Heart right ventricle (tissue), 16 donors: ENCODE results near the gene ZMIZ2. TPM values are rescaled to one million over a fixed set of nuclear protein-coding genes. Genes with fewer than 3 reads are reported as not detected.
A peak's percentile ranks its signal among the peaks of the same experiment; 100 is the strongest.

Experiments
- ATAC-seq, 8 donors: fragments of 200-7000 bp; cut with Tn5 transposase; one replicate each; pipeline ENCODE4 v1.9.1; 2020; ENCODE audit warnings: mild to moderate bottlenecking in 8 of 8, moderate library complexity in 8 of 8, moderate number of reproducible peaks in 1 of 8
- DNase-seq, 2 donors: peaks; one replicate each; pipeline ENCODE4 v3.0.0-alpha.2; 2020
- H3K27ac ChIP-seq, 10 donors: fragments of 200-600 bp; sonication (generic) in 2 of 10; one replicate each; pipeline versions ENCODE4 v1.5.0 to v1.8.0; 2020 to 2022; ENCODE audit warnings: mild to moderate bottlenecking in 3 of 10
- H3K27me3 ChIP-seq, 7 donors: fragments of 200-600 bp; one replicate each; pipeline ENCODE4 v1.8.0; 2021 to 2022; ENCODE audit warnings: mild to moderate bottlenecking in 2 of 7
- H3K36me3 ChIP-seq, 9 donors: fragments of 200-600 bp; sonication (generic) in 1 of 9; one replicate each; pipeline versions ENCODE4 v1.5.0 to v1.8.0; 2020 to 2022; ENCODE audit warnings: mild to moderate bottlenecking in 2 of 9
- H3K4me1 ChIP-seq, 9 donors: fragments of 200-600 bp; sonication (generic) in 1 of 9; one replicate each; pipeline versions ENCODE4 v1.5.0 to v1.8.0; 2020 to 2022; ENCODE audit warnings: mild to moderate bottlenecking in 4 of 9
- H3K4me3 ChIP-seq, 10 donors: fragments of 200-600 bp; sonication (generic) in 2 of 10; one replicate each; pipeline versions ENCODE4 v1.5.0 to v1.8.0; 2020 to 2022; ENCODE audit warnings: mild to moderate bottlenecking in 7 of 10, moderate library complexity in 2 of 10
- H3K9me3 ChIP-seq, 11 donors: fragments of 200-600 bp in 10 of 11; sonication (generic) in 2 of 11; one replicate each; pipeline versions ENCODE4 v1.5.0 to v1.8.0; 2013 to 2022; ENCODE audit warnings: mild to moderate bottlenecking in 2 of 11, control low read depth in 1 of 11, moderate library complexity in 1 of 11
- CTCF ChIP-seq, 9 donors: fragments of 200-600 bp; sonication (generic) in 2 of 9; IDR thresholded peaks; one replicate each; pipeline versions ENCODE4 v1.5.0 to v1.8.0; 2021 to 2022; ENCODE audit warnings: antibody characterized with exemption in 9 of 9, mild to moderate bottlenecking in 5 of 9, moderate library complexity in 1 of 9
- WGBS, 2 donors: extraction: QIAGEN DNeasy Blood & Tissue Kit; methylation state at CpG; one replicate each; pipeline ENCODE4 v1.1.7; 2013; ENCODE audit warnings: inconsistent platforms in 1 of 2; 5-methylcytosine and 5-hydroxymethylcytosine counted together
- intact Hi-C, 10 donors: fragments of 100-400 bp; cut with DNase I; formaldehyde crosslinking; loops; one replicate each; pipeline versions ENCODE4 v1.11.1 to v1.14.2; 2022
- polyA plus RNA-seq, 2 donors: library from polyadenylated mRNA; stranded (reverse); fragments of 200-250 nt; gene quantifications; one replicate each; pipeline ENCODE4 v1.2.3, GENCODE V29; 2013
- total RNA-seq, 10 donors: library from RNA; stranded (reverse); fragmentation: NEBNext Ultra II Directional in 3 of 10; extraction: Animal tissue kit (Norgen Biotek cat#: 25700) in 3 of 10; gene quantifications; one replicate each; pipeline versions ENCODE4 v1.2.1 to v1.2.4, GENCODE V29; 2021 to 2023
- donor health status: Arrhythmogenic right ventricular cardiomyopathy.
- donor health status: ischemic (EF 13 %, LVEDD 7.1; RV severe dilation, severe dysfunction).
- donor health status: healthy with polysubstance abuse.
- donor health status: DM: no; HTN: yes; CAD: no.
- donor health status: DM: no; HTN: no; CAD: no.
- donor health status: ischemic (EF 25% LVEDD 6.9; RV normal size, moderate dysfunction).
- donor health status: ischemic (EF 25% LVEDD 5.7; RV mildly dilated, moderate dysfunction).
- donor health status: healthy.
- donor health status: DM: yes; HTN: yes; CAD: no.
- donor health status: Ischemic cardiomyopathy.
- donor health status: ischemic (EF 35%, LVEDD 5.7; RV mildly dilated, moderate dysfunction).
- donor health status: nonischemic (EF 11% LVEDD 7.7; RV severe dilation, severe dysfunction).
- donor health status: DM: yes; HTN: yes; CAD: no.
- donor health status: PGD.
- donor health status: ischemic (EF 29% LVEDD 5.4; RV normal size, mild dysfunction).
- donor health status: nonischemic (EF 23%, LVEDD 6.1; RV moderate dilation, normal function).

Gene ZMIZ2
- total and polyA plus RNA-seq, 12 donors, result 26.3 to 87.3 (median 47.9) TPM

- H3K9me3 ChIP-seq, result no peaks in the 10 kb centered on the region
- no peak overlapping the region for H3K4me3 ChIP-seq
- peaks cover 8 to 26% (median 16%) of the 10 kb centered on the region in 9 donors for H3K4me1 ChIP-seq
- DNase-seq (peak; percentile 59 to 73), ATAC-seq (peak; percentile 52 to 72 (median 62))
- no peaks in the 10 kb centered on the region for H3K27me3 ChIP-seq
- H3K36me3 ChIP-seq, result peaks cover 5 to 100% (median 58%) of the 10 kb centered on the region in 9 donors
- intact Hi-C loops, result loop anchor here in 2 of 10 donors (5.0 to 10.0 kb wide), 2 partner anchors 36 to 177 kb away; partner anchors contain the start of genes PPIA (in 1 of the 2) and TMED4 (in 1 of the 2)
- no peak for TF ChIP-seq CTCF (IDR thresholded peaks at IDR 0.05)
- 77 to 79% methylated on average over 48 of the region's 48 CpGs for WGBS, 2 donors
- no peak overlapping the region for H3K27ac ChIP-seq
Measured at GRCh38 chr7:44761207-44762161, 12.8 kb downstream of the ZMIZ2 start.

GRCh38 chr7:44762300-44762699 is 13.7 kb downstream of the ZMIZ2 start:
- H3K4me3 ChIP-seq, result no peak overlapping the region
- H3K4me1 ChIP-seq, result peaks cover under 1 to 19% (median 11%) of the 10 kb centered on the region in 9 donors
- ATAC-seq (no peak), DNase-seq (no peak)
- intact Hi-C loops, result loop anchor here in 2 of 10 donors (5.0 to 10.0 kb wide), 2 partner anchors 35 to 177 kb away; partner anchors contain the start of genes PPIA (in 1 of the 2) and TMED4 (in 1 of the 2)
- no peaks in the 10 kb centered on the region for H3K9me3 ChIP-seq
- H3K36me3 ChIP-seq, result peaks cover 5 to 100% (median 66%) of the 10 kb centered on the region in 9 donors
- H3K27me3 ChIP-seq, result no peaks in the 10 kb centered on the region
- no peak for TF ChIP-seq CTCF (IDR thresholded peaks at IDR 0.05)
- H3K27ac ChIP-seq, result no peak overlapping the region
- 88 to 89% methylated on average over 9 of the region's 9 CpGs for WGBS, 2 donors

DNA sequence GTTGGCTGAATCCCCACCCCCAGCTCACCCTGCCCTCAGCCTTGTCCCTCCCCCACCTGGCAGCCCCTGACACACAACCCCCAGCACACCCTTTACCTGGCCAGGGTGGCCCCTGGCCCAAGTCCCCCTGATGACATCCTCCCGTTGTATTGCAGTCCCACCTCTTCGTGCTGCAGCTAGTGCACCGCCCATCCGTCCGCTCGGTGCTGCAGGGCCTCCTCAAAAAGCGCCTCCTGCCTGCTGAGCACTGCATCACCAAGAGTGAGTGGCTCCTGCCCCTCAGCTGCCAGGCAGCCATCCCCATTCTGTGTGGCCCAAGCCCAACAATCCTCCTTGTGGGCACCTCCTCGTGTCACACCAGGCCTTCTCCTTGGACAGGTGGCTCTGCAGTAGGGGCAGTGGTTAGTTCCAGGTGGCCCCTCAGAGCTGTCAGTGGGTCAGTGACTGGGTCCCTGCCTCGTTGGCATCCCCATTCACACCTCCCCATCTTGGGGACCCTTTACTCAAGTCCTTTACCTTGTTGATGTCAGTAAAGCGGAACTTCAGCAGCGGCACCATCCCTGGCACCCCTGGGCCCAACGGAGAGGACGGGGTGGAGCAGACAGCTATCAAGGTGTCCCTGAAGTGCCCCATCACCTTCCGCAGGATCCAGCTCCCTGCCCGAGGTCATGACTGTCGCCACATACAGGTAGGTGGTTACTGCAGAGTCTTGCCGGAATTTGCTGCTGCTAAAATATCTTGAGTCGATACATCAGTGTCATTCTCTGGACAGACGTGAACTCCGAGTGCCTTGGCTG is 14.3 kb downstream of the ZMIZ2 start:
- no peak for TF ChIP-seq CTCF (IDR thresholded peaks at IDR 0.05)
- intact Hi-C loops, result loop anchor here in 2 of 10 donors (5.0 to 10.0 kb wide), 2 partner anchors 34 to 178 kb away; partner anchors contain the start of genes PPIA (in 1 of the 2) and TMED4 (in 1 of the 2)
- no peaks in the 10 kb centered on the region for H3K27me3 ChIP-seq
- DNase-seq (no peak), ATAC-seq (no peak)
- no peak overlapping the region for H3K27ac ChIP-seq
- H3K4me1 ChIP-seq, result peaks cover 5 to 19% (median 11%) of the 10 kb centered on the region in 9 donors
- peaks cover 5 to 100% (median 66%) of the 10 kb centered on the region in 9 donors for H3K36me3 ChIP-seq
- H3K9me3 ChIP-seq, result no peaks in the 10 kb centered on the region
- no peak overlapping the region for H3K4me3 ChIP-seq
- 93 to 95% methylated on average over 20 of the region's 20 CpGs for WGBS, 2 donors

GRCh38 chr7:44764081-44764480 is 15.4 kb downstream of the ZMIZ2 start:
- Histone ChIP-seq H3K27ac (no peak overlapping the region), H3K36me3 (peaks cover 5 to 94% (median 59%) of the 10 kb centered on the region in 9 donors), H3K4me1 (peaks cover 17 to 30% (median 21%) of the 10 kb centered on the region in 9 donors), H3K4me3 (no peak overlapping the region), H3K27me3 (no peaks in the 10 kb centered on the region), H3K9me3 (no peaks in the 10 kb centered on the region)
- intact Hi-C loops, result loop anchor here in 2 of 10 donors (5.0 to 10.0 kb wide), 2 partner anchors 33 to 179 kb away; partner anchors contain the start of genes PPIA (in 1 of the 2) and TMED4 (in 1 of the 2)
- no peak for TF ChIP-seq CTCF (IDR thresholded peaks at IDR 0.05)
- ATAC-seq (no peak), DNase-seq (no peak)
- WGBS, 2 donors, result 97 to 99% methylated on average over 6 of the region's 6 CpGs
